Fibroblast of villous mesenchyme (primary cell): ENCODE measurements around the gene DBH. TPM values are rescaled to one million over a fixed set of nuclear protein-coding genes. Genes with fewer than 3 reads are reported as not detected.

ENCODE experiments used
- DNase-seq: peaks from one replicate; pipeline ENCODE4 v3.0.0-alpha.2; 2010; ENCODE audit warnings: low read depth
- H3K4me3 ChIP-seq: 2 replicates; pipeline ENCODE4 v1.5.1; 2011; ENCODE audit warnings: low read depth, mild to moderate bottlenecking, low read length
- CTCF ChIP-seq: IDR thresholded peaks from 2 replicates; pipeline ENCODE4 v1.5.1; 2012; ENCODE audit warnings: low read depth, mild to moderate bottlenecking, low read length; ENCODE audit not compliant: insufficient read depth
- total RNA-seq: library from RNA; depleted of rRNA; stranded (reverse); fragments of >200 nt; gene quantifications from 2 replicates; pipeline ENCODE4 v1.2.3, GENCODE V29; 2012

The DBH gene
- total RNA-seq, 1 donor = not detected

GRCh38 chr9:133604214-133604613, 31.9 kb upstream of the DBH start:
- H3K4me3 ChIP-seq = no peak overlapping the region
- no peak for TF ChIP-seq CTCF

GRCh38 chr9:133604856-133605255, 31.3 kb upstream of the DBH start:
- no peak for TF ChIP-seq CTCF
- H3K4me3 ChIP-seq = no peak overlapping the region
- DNase-seq = no peak

More at GRCh38 chr9:133604214-133604613, 31.9 kb upstream of the DBH start:
- DNase-seq = no peak

GRCh38 chr9:133605446-133605845, 30.7 kb upstream of the DBH start:
- no peak overlapping the region for H3K4me3 ChIP-seq
- DNase-seq = no peak
- TF ChIP-seq CTCF = no peak

- TF ChIP-seq CTCF = no peak
- H3K4me3 ChIP-seq = no peak overlapping the region
- no peak for DNase-seq
Measured at GRCh38 chr9:133605856-133606707, 30.1 kb upstream of the DBH start.

GRCh38 chr9:133606708-133607025, 29.5 kb upstream of the DBH start:
- no peak overlapping the region for H3K4me3 ChIP-seq
- no peak for TF ChIP-seq CTCF
- DNase-seq = no peak

DNA sequence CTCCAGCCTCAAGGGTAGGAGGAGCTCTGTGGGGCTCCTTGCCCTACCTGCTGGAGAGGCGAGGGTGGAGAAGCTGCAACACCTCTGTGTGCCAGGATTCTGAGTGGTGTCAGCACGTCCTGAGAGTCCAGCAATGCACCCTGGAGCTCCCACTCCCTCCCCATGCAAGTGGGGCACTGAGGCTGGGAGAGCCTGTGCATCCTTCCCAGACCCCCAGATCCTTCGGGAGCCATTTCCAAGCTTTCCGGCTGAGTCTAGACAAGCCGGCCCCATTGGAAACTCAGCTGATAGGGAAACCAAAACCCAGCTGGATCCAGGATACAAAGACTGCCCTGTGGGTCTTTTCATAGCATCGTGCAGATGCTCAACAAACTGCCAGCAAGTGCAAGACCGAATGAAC, 28.8 kb upstream of the DBH start:
- TF ChIP-seq CTCF = no peak
- DNase-seq = no peak
- H3K4me3 ChIP-seq = no peak overlapping the region

DNA sequence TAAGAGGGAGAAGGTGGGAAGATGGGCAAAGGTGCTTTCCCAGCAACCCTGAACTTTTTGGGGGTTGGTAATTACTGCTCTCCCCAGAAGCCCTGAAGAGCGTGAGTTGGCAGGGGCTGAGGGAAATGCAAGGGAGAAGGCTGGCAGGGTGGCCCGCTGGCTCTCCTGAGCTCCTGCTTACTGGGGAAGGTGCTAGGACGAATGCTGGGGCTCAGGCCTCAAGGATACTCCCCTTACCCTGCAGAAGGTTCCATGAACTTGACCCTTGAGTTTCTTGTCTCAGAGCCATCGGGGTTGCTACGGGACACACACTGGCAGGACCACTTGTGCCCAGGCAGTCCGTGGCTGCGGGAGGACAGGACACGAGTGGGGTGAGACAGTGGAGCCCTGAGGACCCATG, 28.2 kb upstream of the DBH start:
- no peak overlapping the region for H3K4me3 ChIP-seq
- no peak for DNase-seq
- TF ChIP-seq CTCF = no peak
